Measurements from ENCODE around the gene RHOB. TPM values are rescaled to one million over a fixed set of nuclear protein-coding genes. Genes with fewer than 3 reads are reported as not detected.
A peak's percentile ranks its signal among the peaks of the same experiment; 100 is the strongest.

RHOB gene
- total and polyA plus RNA-seq, 2 of the 13 experiments (the other 11 are each of a cell fraction or from before 2014, with no cell fraction given), result 192 to 268 TPM

GRCh38 chr2:20449501-20450200 is 2.8 kb downstream of the RHOB start (continued):
- TF ChIP-seq CAMTA2 (CRISPR knock-in tag; IDR thresholded peaks at IDR 0.05; ENCODE audit: borderline replicate concordance) (no peak), DNMT3B (CRISPR knock-in tag; conservative IDR thresholded peaks at IDR 0.05) (no peak), ZNF17 (CRISPR knock-in tag; IDR thresholded peaks at IDR 0.05) (no peak), SCMH1 (CRISPR knock-in tag; IDR thresholded peaks at IDR 0.05; ENCODE audit: borderline replicate concordance) (no peak), ZNF841 (CRISPR knock-in tag; IDR thresholded peaks at IDR 0.05; ENCODE audit: borderline replicate concordance) (no peak), ZNF557 (CRISPR knock-in tag; IDR thresholded peaks at IDR 0.05) (no peak), HDAC2 (CRISPR knock-in tag; IDR thresholded peaks at IDR 0.05) (peak; percentile 45; the same call in 1 of the 2 replicates), TOPORS (CRISPR knock-in tag; IDR thresholded peaks at IDR 0.05) (no peak), ZBTB4 (CRISPR knock-in tag; IDR thresholded peaks at IDR 0.05; ENCODE audit: borderline replicate concordance) (no peak), MAFK (conservative IDR thresholded peaks at IDR 0.05 in 1 of 2, IDR thresholded peaks at IDR 0.05 in 1 of 2; ENCODE audit: low read length in 2 of 2) (no peak), GFI1 (CRISPR knock-in tag; IDR thresholded peaks at IDR 0.05; ENCODE audit: borderline replicate concordance) (no peak), ZBTB26 (CRISPR knock-in tag; IDR thresholded peaks at IDR 0.05; ENCODE audit: borderline replicate concordance) (no peak), ZFP62 (CRISPR knock-in tag; IDR thresholded peaks at IDR 0.05) (no peak), CREM (IDR thresholded peaks at IDR 0.05) (no peak; the same call in 1 of the 2 replicates), CREM (CRISPR knock-in tag; IDR thresholded peaks at IDR 0.05) (no peak), ZNF460 (CRISPR knock-in tag; IDR thresholded peaks at IDR 0.05; ENCODE audit: borderline replicate concordance) (no peak), MXD3 (CRISPR knock-in tag; IDR thresholded peaks at IDR 0.05) (no peak), MBNL3 (CRISPR knock-in tag; conservative IDR thresholded peaks at IDR 0.05) (no peak), ZNF180 (CRISPR knock-in tag; IDR thresholded peaks at IDR 0.05; ENCODE audit: borderline replicate concordance, low read depth) (no peak)
